Left lung (tissue), 10 donors: ENCODE measurements around the gene CDX1. TPM values are rescaled to one million over a fixed set of nuclear protein-coding genes. Genes with fewer than 3 reads are reported as not detected.
A peak's percentile ranks its signal among the peaks of the same experiment; 100 is the strongest.

Experiments
- ATAC-seq: fragments of 200-7000 bp; cut with Tn5 transposase; one replicate; pipeline ENCODE4 v1.9.1; 2020; ENCODE audit warnings: moderate library complexity
- DNase-seq, 4 donors: peaks; one replicate each; pipeline ENCODE4 v3.0.0-alpha.2; 2013 to 2020
- H3K27ac ChIP-seq, 2 donors: fragments of 200-600 bp; sonication (generic) in 1 of 2; one replicate each; pipeline versions ENCODE4 v1.5.0 to v1.8.0; 2020 to 2021
- H3K27me3 ChIP-seq, 2 donors: fragments of 200-600 bp; sonication (generic) in 1 of 2; one replicate each; pipeline versions ENCODE4 v1.5.0 to v1.8.0; 2020 to 2021
- H3K36me3 ChIP-seq, 2 donors: fragments of 200-600 bp; sonication (generic) in 1 of 2; one replicate each; pipeline versions ENCODE4 v1.5.0 to v1.8.0; 2020 to 2021
- H3K4me1 ChIP-seq, 2 donors: fragments of 200-600 bp; one replicate each; pipeline ENCODE4 v1.8.0; 2021
- H3K4me3 ChIP-seq, 2 donors: fragments of 200-600 bp; sonication (generic) in 1 of 2; one replicate each; pipeline versions ENCODE4 v1.5.0 to v1.8.0; 2020 to 2021; ENCODE audit warnings: mild to moderate bottlenecking in 1 of 2
- H3K9me3 ChIP-seq, 2 donors: fragments of 200-600 bp; sonication (generic) in 1 of 2; one replicate each; pipeline versions ENCODE4 v1.5.0 to v1.8.0; 2020 to 2021
- CTCF ChIP-seq, 2 donors: fragments of 200-600 bp; sonication (generic) in 1 of 2; IDR thresholded peaks; one replicate each; pipeline versions ENCODE4 v1.5.0 to v1.8.0; 2021; ENCODE audit warnings: antibody characterized with exemption in 2 of 2
- intact Hi-C, 2 donors: fragments of 100-400 bp; cut with DNase I; formaldehyde crosslinking; loops; one replicate each; pipeline versions ENCODE4 v1.11.2 to v1.14.2; 2022
- polyA plus RNA-seq, 6 donors: library from polyadenylated mRNA; unstranded; fragments of 120-200 nt; gene quantifications; one replicate each; pipeline ENCODE4 v1.2.1, GENCODE V29; 2013; ENCODE audit not compliant: insufficient read length in 6 of 6
- total RNA-seq, 2 donors: library from RNA; stranded (reverse); fragmentation: NEBNext Ultra II Directional; extraction: Animal tissue kit (Norgen Biotek cat#: 25700); gene quantifications; one replicate each; pipeline ENCODE4 v1.2.1, GENCODE V29; 2021
- donor health status: DM: no; HTN: yes; CAD: no.
- donor health status: DM: no; HTN: no; CAD: no.

CDX1 gene
- total and polyA plus RNA-seq, 8 donors: 0.14 to 0.60 (median 0.34) TPM; not detected in 1

DNA sequence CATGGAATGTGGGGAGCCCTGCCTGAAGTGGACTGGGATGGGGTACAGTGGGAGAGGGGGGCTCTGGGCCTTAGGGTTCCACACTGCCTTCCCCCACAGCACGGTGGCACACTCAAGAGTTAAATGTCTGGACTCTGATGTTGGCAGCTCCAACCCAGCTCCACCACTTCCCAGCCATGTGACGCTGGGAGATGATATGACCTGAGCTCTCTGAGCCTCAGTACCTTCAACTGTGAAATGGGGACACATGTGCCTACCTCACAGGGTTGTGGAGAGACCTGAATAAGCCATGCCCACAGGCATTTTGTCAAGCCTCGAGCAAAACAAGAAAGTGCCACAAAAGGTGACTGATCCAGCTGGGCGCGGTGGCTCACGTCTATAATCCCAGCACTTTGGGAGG is 7.5 kb upstream of the CDX1 start:
- Histone ChIP-seq H3K36me3 (no peaks in the 10 kb centered on the region), H3K27ac (peak overlapping the region; percentile 25 to 73), H3K27me3 (peaks cover 0 to 30% of the 10 kb centered on the region in 2 donors), H3K4me1 (peaks cover 2 to 10% of the 10 kb centered on the region in 2 donors), H3K4me3 (no peak overlapping the region), H3K9me3 (no peaks in the 10 kb centered on the region)
- no peak for TF ChIP-seq CTCF (IDR thresholded peaks at IDR 0.05)
- intact Hi-C loops: no loop called here
- no peak for ATAC-seq
- no peak for DNase-seq

GRCh38 chr5:150159741-150160179 is 6.8 kb upstream of the CDX1 start:
- Histone ChIP-seq H3K27ac (peak overlapping the region; percentile 23 to 73), H3K36me3 (no peaks in the 10 kb centered on the region), H3K9me3 (no peaks in the 10 kb centered on the region), H3K4me1 (peaks cover 2 to 10% of the 10 kb centered on the region in 2 donors), H3K4me3 (no peak overlapping the region), H3K27me3 (peaks cover 0 to 28% of the 10 kb centered on the region in 2 donors)
- intact Hi-C loops: loop anchor here in 1 of 2 donors (5.0 kb wide), 1 partner anchor 58 kb away; no protein-coding TSS in a partner anchor
- ATAC-seq (peak; percentile 2), DNase-seq (peak in 1 of 4 donors; percentile 78)
- TF ChIP-seq CTCF (IDR thresholded peaks at IDR 0.05): no peak

DNA sequence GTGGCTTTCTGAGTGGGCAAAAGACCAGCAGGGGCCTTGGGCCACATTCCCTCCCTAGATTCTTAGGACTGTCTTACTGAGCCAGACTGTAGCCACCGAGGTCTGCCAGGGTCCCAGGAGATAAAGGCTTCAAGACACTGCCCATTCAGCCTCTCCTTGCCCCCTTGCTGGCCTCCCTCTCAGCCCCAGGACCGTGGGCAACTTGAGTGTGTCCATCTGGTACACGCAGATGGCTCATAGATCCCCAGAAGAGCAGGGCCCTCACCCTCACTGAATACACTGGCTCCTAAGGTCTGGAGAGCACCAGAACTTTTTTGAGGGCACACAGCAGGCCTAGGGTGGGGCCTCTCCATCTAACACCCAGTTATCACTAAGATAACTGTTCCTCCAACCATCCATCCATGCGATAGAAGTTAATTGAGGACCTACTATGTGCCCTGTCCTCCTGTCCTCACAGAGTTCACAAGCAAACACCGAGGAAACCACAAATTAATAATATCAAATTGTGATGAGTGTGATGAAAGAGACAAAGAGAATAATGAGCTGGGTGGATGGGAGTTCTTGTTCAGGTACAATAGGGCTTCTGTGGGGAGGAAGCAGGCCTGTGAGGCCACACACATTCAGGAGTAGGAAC is 6.0 kb upstream of the CDX1 start:
- Histone ChIP-seq H3K4me3 (no peak overlapping the region), H3K4me1 (peaks cover 2 to 9% of the 10 kb centered on the region in 2 donors), H3K27me3 (peaks cover 0 to 24% of the 10 kb centered on the region in 2 donors), H3K36me3 (no peaks in the 10 kb centered on the region), H3K27ac (peak overlapping the region; percentile 23 to 73), H3K9me3 (no peaks in the 10 kb centered on the region)
- TF ChIP-seq CTCF (IDR thresholded peaks at IDR 0.05): no peak
- DNase-seq (no peak), ATAC-seq (no peak)
- intact Hi-C loops: loop anchor here in 1 of 2 donors (5.0 kb wide), 1 partner anchor 57 kb away; no protein-coding TSS in a partner anchor

DNA sequence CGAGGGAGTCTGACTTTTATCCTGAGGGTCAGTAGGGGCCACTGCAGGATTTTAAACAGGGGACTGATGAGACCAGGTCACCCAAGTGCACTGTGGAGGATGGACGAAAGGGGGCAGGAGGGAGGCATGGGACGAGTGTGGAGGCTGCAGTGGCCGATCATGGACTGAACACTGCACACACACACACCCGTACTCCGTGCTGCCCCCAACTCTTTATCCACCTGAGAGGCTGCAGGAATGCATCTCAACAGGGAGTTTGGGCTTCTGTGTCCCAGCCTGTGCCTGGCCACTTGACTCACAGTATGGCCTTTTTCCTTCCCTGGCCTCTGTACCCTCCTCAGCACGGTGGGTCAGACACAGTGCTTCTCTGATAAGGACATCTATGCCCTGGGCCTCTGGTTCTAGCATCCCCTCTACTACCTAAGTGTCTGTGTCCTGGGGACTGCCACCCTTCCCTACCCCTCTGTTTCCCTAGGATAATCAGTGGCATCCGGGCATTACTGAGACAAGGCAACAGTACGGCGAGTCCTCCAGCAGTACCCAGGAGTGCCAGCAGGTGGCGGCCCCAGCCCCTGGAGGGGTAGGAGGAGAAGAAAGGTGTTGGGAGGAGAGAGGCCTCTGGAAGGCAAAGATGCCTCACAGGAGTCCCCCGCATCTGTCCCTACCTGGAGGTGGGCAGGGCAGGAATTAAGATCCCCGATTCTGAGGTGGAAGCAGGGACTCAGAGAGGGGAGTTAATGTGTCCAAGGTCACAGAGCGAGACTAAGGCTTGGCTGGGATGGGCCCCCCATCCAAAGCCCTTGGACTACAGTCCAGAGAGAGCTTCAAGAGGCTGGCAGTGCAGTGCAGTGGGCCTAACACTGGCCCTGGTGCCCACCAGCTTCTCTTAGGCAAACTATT is 5.1 kb upstream of the CDX1 start:
- H3K27me3 ChIP-seq: peaks cover 0 to 24% of the 10 kb centered on the region in 2 donors
- DNase-seq: peak in 2 of 4 donors; percentile 70 to 93
- peaks cover 0 to 2% of the 10 kb centered on the region in 2 donors for H3K4me1 ChIP-seq
- H3K36me3 ChIP-seq: no peaks in the 10 kb centered on the region
- peak; percentile 86 to 92 for TF ChIP-seq CTCF (IDR thresholded peaks at IDR 0.05)
- no peak overlapping the region for H3K27ac ChIP-seq
- H3K4me3 ChIP-seq: no peak overlapping the region
- intact Hi-C loops: loop anchor here in 1 of 2 donors (5.0 kb wide), 1 partner anchor 56 kb away; no protein-coding TSS in a partner anchor
- ATAC-seq: peak; percentile 87
- H3K9me3 ChIP-seq: no peaks in the 10 kb centered on the region

- Histone ChIP-seq H3K36me3 (no peaks in the 10 kb centered on the region), H3K4me3 (no peak overlapping the region), H3K4me1 (peaks cover 0 to 2% of the 10 kb centered on the region in 2 donors), H3K27ac (no peak overlapping the region), H3K27me3 (peaks cover 6 to 24% of the 10 kb centered on the region in 2 donors), H3K9me3 (no peaks in the 10 kb centered on the region)
- intact Hi-C loops: loop anchor here in 1 of 2 donors (5.0 kb wide), 1 partner anchor 55 kb away; no protein-coding TSS in a partner anchor
- no peak for TF ChIP-seq CTCF (IDR thresholded peaks at IDR 0.05)
- ATAC-seq (no peak), DNase-seq (no peak)
Measured at GRCh38 chr5:150162142-150162513, 4.5 kb upstream of the CDX1 start.
